HUDEP-2 (cell line): ENCODE results near the gene ME3.
"Not testable (repeated sequence)": the region's sequence is repeated elsewhere in the genome, so short reads cannot be mapped to it uniquely, and the experiment has no call there.

Source experiments
- DNase-seq, 76 experiments: peaks; one replicate each; lab custom pipeline; 2025; ENCODE audit not compliant: unreplicated experiment in 76 of 76; lab: John Stamatoyannopoulos, UW

ME3 gene

DNA sequence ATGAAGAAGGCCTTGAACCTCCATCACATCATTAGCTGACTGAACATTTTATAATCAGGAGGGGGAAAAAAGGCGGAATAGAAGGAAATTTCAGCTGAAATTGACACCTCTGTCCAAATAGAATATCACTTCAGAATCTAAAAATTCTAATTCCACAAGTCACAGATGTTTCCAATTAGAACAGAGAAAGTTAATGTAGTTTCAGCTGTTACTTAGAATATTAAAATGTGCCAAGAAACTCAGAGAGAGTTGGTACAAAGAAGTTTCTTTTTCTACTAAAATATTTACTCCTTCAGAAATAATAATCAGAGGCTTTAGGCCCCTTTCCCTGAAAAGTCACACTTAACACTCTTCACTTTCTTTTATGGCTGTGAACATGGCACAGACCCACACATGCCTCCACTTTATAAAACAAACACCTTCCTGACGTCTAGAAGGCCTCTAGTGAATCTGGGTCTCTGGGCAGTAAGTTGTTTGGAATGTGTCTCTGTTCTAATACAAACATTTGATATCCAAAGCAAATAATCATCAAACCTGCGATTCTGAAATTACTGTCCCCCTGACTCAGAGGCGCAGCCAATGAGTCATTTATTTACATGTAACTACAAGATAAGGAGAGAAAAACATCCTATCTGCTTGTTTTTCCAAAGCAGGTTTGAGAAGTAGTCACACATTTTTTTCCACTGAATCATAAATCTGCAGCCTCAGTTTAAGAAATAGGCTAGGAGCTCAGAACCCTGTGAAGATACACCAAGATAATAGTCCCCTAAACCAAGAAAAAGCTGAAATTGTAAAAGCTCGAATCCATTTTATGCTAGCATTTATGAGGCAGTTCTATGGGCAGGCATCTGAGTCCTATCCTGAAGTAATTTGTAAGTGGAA, 148.4 kb downstream of the ME3 start:
- DNase-seq: no peak

DNA sequence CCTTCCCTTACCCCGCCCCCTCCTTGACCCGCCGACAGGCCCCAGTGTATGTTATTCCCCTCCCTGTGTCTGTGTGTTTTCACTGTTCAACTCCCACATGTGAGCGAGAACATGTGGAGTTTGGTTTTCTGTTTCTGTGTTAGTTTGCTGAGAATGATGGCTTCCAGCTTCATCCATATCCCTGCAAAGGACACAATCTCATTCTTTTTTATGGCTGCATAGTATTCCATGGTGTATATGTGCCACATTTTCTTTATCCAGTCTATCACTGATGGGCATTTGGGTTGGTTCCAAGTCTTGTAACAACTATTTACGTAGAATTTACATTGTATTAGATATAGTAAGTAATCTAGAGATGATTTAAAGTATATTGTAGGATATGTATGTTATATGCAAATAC, 149.9 kb downstream of the ME3 start:
- not testable (repeated sequence) for DNase-seq

DNA sequence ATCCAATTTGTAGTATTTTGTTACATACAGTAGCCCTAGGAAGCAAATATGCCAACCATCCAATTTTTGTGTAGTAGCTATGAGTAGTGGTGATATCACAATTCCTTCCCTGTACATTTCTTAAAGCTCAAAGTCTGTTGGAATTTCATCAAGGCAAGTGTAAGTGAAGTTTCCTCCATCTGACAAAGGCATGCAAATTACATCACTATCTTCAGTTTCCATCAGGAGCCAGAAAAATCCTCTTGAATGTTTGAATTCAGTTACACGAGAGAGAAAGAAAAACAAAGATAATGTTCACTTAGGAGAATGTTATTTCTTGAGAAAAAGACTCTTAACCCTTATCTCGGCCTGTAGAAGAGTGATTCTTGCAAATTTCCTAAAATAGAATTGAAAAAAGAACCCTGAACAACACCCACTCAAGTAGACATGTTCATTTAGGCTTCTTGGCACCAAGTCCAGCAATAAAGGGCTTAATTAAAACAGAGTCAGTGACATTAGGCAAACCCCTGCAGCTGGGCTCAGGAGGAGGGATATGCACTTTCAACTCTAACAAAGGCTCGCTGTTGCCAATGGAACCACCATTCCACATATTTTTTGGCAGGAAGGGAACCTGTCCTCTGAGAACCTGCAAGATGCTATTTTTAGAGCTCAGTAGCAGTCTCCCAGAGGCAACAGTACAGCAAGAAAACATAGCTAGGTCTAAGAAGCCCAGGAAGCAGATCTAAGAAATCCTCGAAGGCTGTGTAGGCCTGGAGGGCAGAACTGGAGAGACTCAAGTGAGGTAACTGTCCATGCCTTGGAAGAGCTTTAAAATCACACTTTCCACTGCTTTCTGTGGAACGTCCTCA, 153.1 kb downstream of the ME3 start:
- DNase-seq: peak in 1 of 76 experiments; percentile 42

- DNase-seq: no peak
Observed at GRCh38 chr11:86518211-86518610, 154.2 kb downstream of the ME3 start.

DNA sequence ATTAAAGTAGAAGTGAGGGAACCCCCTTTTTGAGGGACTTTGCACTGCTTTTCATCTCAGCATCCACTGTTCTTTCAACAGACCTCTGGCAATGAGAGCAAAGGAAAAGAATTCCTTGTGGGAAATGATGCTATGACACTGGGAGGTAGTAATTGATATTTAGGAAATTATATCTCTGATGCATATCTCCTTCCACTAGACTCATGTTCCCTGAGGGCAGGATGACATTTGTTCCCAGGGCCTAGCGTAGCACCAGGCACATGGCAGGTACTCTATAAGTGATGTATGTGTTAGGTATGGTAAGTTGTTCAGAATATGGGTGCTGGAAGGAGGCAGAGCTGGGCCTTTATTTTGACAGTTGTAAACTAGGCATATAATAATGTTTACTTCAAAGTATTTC, 154.9 kb downstream of the ME3 start:
- no peak for DNase-seq

GRCh38 chr11:86515297-86516094, 156.9 kb downstream of the ME3 start:
- DNase-seq: no peak

DNA sequence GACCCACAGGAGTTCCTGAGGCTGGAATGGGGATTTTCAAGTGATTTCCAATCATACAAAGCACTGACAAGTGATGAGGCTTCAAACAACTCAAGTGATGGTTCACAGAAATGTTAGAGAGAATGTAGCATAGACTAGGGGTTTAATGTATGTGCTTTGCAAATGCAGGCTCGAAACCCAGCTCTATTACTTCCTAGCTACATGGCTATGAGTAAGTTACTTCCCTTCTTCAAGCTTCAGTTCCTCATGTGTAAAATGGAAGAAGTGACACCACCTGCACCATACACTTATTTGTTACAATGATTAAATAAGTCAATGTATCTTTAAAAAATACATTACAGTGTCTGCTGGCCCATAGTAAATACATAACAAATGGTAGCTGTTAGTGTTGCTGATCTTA, 158.0 kb downstream of the ME3 start:
- no peak for DNase-seq

DNA sequence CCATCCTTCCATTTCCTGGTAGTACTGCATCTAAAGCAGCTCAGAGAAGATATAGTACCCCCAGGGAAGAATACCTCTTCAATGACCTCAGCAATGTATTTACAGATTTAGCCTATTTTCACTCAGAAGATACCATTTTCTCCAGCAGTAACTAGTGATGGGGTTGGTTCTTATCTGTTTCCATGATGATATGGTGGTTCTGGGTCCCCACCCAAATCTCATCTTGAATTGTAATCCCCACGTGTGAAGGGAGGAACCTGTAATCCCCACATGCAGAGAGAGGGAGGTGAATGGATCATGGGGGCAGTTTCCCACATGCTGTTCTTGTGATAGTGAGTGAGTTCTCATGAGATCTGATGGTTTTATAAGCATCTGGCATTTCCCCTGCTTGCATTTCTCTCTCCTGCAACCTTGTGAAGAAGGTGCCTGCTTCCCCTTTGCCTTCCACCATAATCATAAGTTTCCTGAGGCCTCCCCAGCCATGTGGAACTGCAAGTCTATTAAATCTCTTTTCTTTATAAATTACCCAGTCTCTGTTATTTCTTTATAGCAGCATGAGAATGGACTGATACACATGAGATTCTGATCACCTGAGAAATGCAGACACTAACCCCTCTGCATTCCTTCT, 158.6 kb downstream of the ME3 start:
- peak in 1 of 76 experiments; percentile 4 for DNase-seq

DNA sequence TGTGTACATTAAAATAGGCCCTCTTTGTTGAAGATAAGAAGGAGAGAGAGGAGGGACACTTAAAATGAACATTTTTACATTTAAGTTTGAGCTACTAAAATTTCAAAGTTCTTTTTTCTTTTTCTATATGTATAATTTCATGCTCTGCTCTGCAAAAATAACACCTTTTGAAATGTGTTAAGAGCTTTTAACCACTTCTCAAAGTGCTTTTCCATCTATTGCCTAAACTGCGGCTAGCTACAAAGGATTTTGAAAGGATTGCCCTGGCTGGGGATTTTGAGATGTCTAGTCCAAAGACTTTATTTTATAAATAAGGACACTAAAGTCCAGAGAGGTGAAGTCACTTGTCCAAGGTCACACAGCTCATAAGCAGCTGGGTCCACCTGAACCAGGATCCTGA, 159.3 kb downstream of the ME3 start:
- no peak for DNase-seq

GRCh38 chr11:86511086-86511551, 161.3 kb downstream of the ME3 start:
- no peak for DNase-seq

DNA sequence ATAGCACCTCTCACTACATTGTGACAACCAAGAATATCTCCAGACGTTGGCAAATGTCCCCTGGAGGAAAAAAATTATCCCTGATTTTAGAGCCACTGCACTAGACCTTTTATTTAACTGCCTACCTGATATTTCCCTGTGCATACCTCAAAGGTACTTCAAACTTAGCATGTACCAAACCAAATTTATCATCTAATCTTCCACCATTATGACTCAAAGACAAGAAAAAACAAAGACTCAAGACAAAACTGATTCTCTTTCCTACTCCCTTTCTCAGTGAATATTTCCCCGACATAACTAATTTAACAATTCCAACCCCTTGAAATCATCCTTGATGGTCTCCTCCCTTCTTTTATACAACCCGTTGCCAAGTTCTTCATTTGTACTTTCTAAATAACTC, 161.7 kb downstream of the ME3 start:
- no peak for DNase-seq

DNA sequence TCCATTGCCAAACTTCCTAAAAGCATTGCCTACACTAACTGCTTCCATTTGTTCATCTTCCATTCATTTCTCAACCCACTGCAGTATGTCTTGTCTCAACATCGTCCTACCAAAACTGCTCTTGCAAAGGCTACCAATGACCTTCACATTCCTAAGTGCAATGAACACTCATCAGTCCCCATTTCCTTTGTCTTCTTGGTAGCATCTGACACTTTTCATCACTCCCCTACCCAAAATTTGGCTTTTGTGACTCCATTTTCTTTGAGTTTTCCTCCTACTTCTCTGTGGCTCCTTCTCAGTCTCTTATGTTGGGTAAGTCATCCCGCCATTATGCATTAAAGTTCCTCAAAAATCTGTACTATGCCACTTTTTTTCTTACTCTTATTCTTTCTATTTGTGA, 162.3 kb downstream of the ME3 start:
- DNase-seq: no peak

- no peak for DNase-seq
Observed at GRCh38 chr11:86509588-86509974, 162.8 kb downstream of the ME3 start.

DNA sequence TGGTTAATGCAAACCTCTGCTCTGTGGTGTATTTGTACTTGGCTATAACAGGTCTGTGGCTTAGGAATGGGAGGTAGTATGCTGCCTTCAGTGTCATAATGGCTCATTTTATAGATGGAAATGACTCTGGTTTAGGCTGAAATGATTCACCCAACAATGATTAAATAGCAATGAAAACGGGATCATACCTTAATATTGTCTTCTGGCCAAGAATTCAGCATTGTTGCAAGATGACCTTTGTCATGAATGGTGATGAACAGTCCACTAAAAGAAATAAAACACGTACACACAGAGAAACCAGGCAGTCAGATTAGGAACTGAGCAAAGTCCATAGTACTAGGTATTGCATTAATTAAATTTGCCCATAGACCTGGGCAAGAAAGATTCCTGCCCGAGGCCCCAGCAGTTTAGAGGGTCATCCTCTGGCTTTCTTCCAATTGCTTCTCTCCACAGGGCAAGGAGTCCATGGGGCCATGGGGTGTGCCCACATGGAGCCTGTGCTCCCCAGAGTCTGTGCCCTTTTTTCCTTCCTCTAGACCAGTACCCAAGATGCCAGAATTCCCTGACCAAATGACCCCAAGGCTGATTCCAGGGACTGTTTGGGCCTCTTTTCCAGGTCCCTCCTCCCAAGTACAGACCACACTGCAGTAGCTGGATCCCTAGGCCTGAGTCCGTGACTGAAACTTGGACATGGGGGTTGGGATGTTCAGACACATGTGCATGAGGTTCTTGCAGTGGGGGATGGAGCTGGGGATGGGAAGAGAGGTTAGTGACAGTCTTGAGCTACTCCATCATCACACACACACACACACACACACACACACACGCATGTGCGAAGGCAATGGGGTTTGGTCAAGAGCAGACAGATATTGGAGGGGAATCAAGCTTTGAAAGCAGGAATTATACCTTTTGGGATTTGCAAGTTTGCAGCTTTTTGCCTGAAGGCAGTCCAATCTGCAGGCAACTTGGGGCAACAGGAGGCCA, 163.5 kb downstream of the ME3 start:
- no peak for DNase-seq

DNA sequence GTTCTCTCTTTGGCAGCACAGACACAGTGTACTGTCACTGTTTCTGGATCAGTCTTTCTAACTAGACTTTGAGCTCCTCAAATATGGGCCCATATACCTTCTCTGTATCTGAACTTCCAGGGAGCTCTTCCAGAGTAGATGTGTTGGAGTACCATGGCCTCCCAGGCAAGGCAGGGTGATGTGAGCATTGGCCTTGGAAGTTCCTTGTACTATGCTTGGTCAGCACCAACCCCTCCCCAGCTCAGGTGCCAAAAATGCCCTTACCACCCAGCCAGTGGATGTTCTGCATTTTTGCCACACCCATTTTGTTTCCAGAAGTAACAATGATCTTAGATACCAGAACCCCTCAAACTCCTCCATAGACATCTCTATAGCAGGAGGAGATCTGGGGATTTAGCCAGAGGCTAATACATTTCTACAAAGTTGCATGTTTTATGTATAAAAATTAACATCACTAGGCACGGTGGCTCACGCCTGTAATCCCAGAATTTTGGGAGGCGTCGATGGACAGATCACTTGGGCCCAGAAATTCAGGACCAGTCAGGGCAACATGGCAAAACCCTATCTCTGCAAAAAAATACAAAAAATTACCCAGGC, 165.1 kb downstream of the ME3 start:
- no peak for DNase-seq

DNA sequence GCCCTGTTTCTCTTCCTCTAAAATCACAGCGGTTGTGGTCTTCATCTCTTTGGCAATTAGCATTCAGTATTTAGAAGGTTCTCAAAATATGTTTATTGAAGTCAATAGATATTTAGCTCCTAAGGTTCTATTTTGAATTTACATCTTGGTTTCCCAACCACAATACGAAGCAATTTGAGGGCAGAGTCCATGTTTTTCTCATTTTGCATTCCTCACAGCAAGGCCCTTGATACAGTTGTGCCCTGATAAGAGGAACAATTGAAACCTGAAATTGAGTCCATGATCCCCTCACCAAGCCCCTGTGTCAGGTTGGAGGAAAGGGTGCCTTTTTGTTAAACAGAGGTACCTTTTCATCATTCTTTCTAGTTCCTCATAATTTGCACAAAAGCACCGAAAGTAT, 166.2 kb downstream of the ME3 start:
- no peak for DNase-seq

- DNase-seq: no peak
Observed at GRCh38 chr11:86503131-86503530, 169.3 kb downstream of the ME3 start.

DNA sequence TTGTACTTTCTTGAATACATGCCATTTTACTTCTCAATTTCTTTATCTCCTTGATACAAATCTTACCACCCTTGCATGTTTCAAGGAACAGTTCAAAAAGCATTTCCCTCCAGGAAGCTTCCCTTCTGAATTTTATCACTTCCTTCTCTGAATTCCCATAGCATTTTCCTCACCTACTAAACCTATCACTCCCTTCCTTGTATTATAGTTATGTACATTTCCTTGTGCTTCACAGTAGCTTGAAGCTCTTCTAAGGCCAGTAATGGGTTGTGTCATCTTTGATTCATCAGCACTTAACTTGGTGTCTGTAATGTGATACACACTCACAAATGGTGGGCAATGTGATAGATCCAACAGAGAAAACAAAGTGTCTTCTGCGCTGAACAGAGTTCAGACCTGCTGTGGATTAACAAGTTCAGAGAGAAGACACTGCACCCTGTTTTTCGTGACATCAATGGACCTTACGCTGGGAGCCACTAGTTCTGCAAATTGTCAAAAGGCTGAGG, 170.2 kb downstream of the ME3 start:
- no peak for DNase-seq
